NCI-H2107 (cell line): ENCODE measurements around the gene ZNF664.
A peak's percentile ranks its signal among the peaks of the same experiment; 100 is the strongest.

Experiments used
- DNase-seq: peaks from one replicate; lab custom pipeline; 2025; lab: John Stamatoyannopoulos, UW

ZNF664 gene

GRCh38 chr12:123972457-123973401 is at the start of gene ZNF664, which contains the start of gene CCDC92:
Gene ZNF664, plus strand, starts transcription at chr12:123973215. Its CDS starts 38,930 bp downstream, at chr12:124012145.
Gene CCDC92, minus strand, starts transcription at chr12:123972831. Its CDS starts 28,526 bp downstream, at chr12:123944305.
- DNase-seq, result peak; percentile 97

GRCh38 chr12:123923927-123924326 is 49.1 kb upstream of the ZNF664 start:
- no peak for DNase-seq

- DNase-seq, result no peak
Observed at GRCh38 chr12:123924539-123924938, 48.5 kb upstream of the ZNF664 start.

- peak; percentile 23 for DNase-seq
Observed at GRCh38 chr12:123928274-123928865, 44.6 kb upstream of the ZNF664 start.

GRCh38 chr12:123928897-123929296 is 44.1 kb upstream of the ZNF664 start:
- no peak for DNase-seq

- DNase-seq, result no peak
Observed at GRCh38 chr12:123929946-123930583, 43.0 kb upstream of the ZNF664 start.

GRCh38 chr12:123931686-123932321 is 41.2 kb upstream of the ZNF664 start:
- no peak for DNase-seq

GRCh38 chr12:123933214-123933613 is 39.8 kb upstream of the ZNF664 start:
- DNase-seq, result no peak

- no peak for DNase-seq
Observed at GRCh38 chr12:123934016-123934620, 38.9 kb upstream of the ZNF664 start.

GRCh38 chr12:123934829-123935228 is 38.2 kb upstream of the ZNF664 start:
- DNase-seq, result no peak

- DNase-seq, result no peak
Observed at GRCh38 chr12:123935956-123936355, 37.1 kb upstream of the ZNF664 start.

- DNase-seq, result no peak
Observed at GRCh38 chr12:123936471-123936870, 36.5 kb upstream of the ZNF664 start.

GRCh38 chr12:123936956-123937706 is 35.9 kb upstream of the ZNF664 start:
- DNase-seq, result no peak

GRCh38 chr12:123937707-123938591 is 35.1 kb upstream of the ZNF664 start:
- no peak for DNase-seq

GRCh38 chr12:123938679-123939480 is 34.1 kb upstream of the ZNF664 start:
- no peak for DNase-seq

GRCh38 chr12:123939716-123940626 is 33.0 kb upstream of the ZNF664 start:
- DNase-seq, result no peak

GRCh38 chr12:123940627-123940966 is 32.4 kb upstream of the ZNF664 start:
- no peak for DNase-seq

GRCh38 chr12:123941000-123941399 is 32.0 kb upstream of the ZNF664 start:
- DNase-seq, result no peak
